Breast epithelium (tissue), 4 donors: ENCODE measurements around the gene GCC1. TPM values are rescaled to one million over a fixed set of nuclear protein-coding genes. Genes with fewer than 3 reads are reported as not detected.

Experiments used
- DNase-seq, 2 donors: peaks; one replicate each; pipeline ENCODE4 v3.0.0-alpha.2; 2019; ENCODE audit warnings: low spot score in 2 of 2
- H3K27ac ChIP-seq, 2 donors: fragments of 200-600 bp; sonication (generic) in 1 of 2; one replicate each; pipeline ENCODE4 v1.5.1; 2016 to 2019; ENCODE audit warnings: mild to moderate bottlenecking in 1 of 2
- H3K27me3 ChIP-seq, 2 donors: fragments of 200-600 bp; sonication (generic) in 1 of 2; one replicate each; pipeline versions ENCODE4 v1.5.1 to v1.6.0; 2017 to 2019; ENCODE audit warnings: control low read depth in 1 of 2, mild to moderate bottlenecking in 1 of 2
- H3K36me3 ChIP-seq: fragments of 200-600 bp; one replicate; pipeline ENCODE4 v1.5.1; 2019
- H3K4me1 ChIP-seq, 2 donors: fragments of 200-600 bp; sonication (generic); one replicate each; pipeline ENCODE4 v1.5.1; 2016 to 2019; ENCODE audit warnings: control low read depth in 1 of 2
- H3K4me3 ChIP-seq, 3 donors: fragments of 200-600 bp; sonication (generic); 1 replicate in 2 of 3; 2 replicates in 1 of 3; pipeline ENCODE4 v1.5.1; 2016 to 2019; ENCODE audit warnings: mild to moderate bottlenecking in 3 of 3, moderate library complexity in 2 of 3
- H3K9me3 ChIP-seq, 2 donors: fragments of 200-600 bp; sonication (generic) in 1 of 2; one replicate each; pipeline ENCODE4 v1.5.1; 2016 to 2019; ENCODE audit warnings: control low read depth in 1 of 2
- CTCF ChIP-seq, 3 donors: fragments of 450-650 bp; IDR thresholded peaks; one replicate each; pipeline ENCODE4 v1.5.1; 2016 to 2017; ENCODE audit warnings: antibody characterized with exemption in 3 of 3, mild to moderate bottlenecking in 3 of 3, moderate library complexity in 3 of 3
- POLR2A ChIP-seq: fragments of 450-650 bp; IDR thresholded peaks from one replicate; pipeline ENCODE4 v1.6.1; 2016; ENCODE audit warnings: antibody characterized with exemption, mild to moderate bottlenecking, moderate library complexity
- POLR2AphosphoS5 ChIP-seq, 3 donors: sonication (generic); formaldehyde crosslinking; IDR thresholded peaks; one replicate each; pipeline ENCODE4 v1.6.1; 2017; ENCODE audit warnings: antibody characterized with exemption in 3 of 3
- intact Hi-C: fragments of 100-400 bp; cut with DNase I; formaldehyde crosslinking; loops from one replicate; pipeline ENCODE4 v1.15.1; 2023; ENCODE audit warnings: low total_unique reads
- total RNA-seq, 3 donors: library from RNA; depleted of rRNA; stranded (reverse); fragments of >200 nt; gene quantifications; one replicate each; pipeline ENCODE4 v1.1.0, GENCODE V29; 2016

GCC1 gene
- total RNA-seq, 3 donors from 2014 or later = 17.8 to 23.6 (median 19.0) TPM

DNA sequence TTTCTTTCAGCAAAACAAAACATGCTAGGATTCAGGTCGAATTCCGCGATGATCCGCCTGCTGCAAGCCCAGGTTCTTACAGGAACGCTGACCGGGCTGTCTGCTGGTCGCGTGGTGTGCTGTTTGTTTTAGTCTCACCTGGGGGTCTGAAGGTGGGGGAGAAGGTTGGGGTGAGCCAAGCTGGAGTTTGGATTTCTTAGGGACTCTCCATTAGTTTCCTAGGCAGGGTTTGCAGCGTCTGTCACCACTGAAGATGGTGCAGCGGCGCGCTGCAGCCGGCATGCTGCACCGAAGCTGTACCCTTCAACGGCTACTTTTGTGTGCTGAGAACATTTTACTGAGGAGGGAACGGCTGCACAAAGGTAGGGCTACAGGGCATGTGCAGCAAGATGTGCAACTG, 48.7 kb downstream of the GCC1 start:
- Histone ChIP-seq H3K4me1 (no peaks in the 10 kb centered on the region), H3K36me3 (no peaks in the 10 kb centered on the region), H3K27ac (no peak overlapping the region), H3K4me3 (peak overlapping the region in 2 of 3 donors; percentile 30 to 48), H3K27me3 (no peaks in the 10 kb centered on the region), H3K9me3 (no peaks in the 10 kb centered on the region)
- intact Hi-C loops = no loop called here
- no peak for DNase-seq
- TF ChIP-seq POLR2A (no peak), CTCF (IDR thresholded peaks at IDR 0.05) (no peak), POLR2AphosphoS5 (IDR thresholded peaks at IDR 0.05) (no peak)

- H3K4me1 ChIP-seq = no peaks in the 10 kb centered on the region
Observed at GRCh38 chr7:127536394-127536691, 49.1 kb downstream of the GCC1 start.

GRCh38 chr7:127535546-127536393, 49.6 kb downstream of the GCC1 start:
- H3K36me3 ChIP-seq = no peaks in the 10 kb centered on the region
- TF ChIP-seq POLR2AphosphoS5 (IDR thresholded peaks at IDR 0.05) (no peak), CTCF (IDR thresholded peaks at IDR 0.05) (no peak), POLR2A (no peak)
- no peak overlapping the region for H3K27ac ChIP-seq
- H3K4me3 ChIP-seq = no peak overlapping the region
- H3K27me3 ChIP-seq = no peaks in the 10 kb centered on the region
- intact Hi-C loops = no loop called here
- no peaks in the 10 kb centered on the region for H3K9me3 ChIP-seq
- DNase-seq = no peak
- H3K4me1 ChIP-seq = no peaks in the 10 kb centered on the region

More at GRCh38 chr7:127536394-127536691, 49.1 kb downstream of the GCC1 start:
- H3K27ac ChIP-seq = no peak overlapping the region
- H3K27me3 ChIP-seq = no peaks in the 10 kb centered on the region
- DNase-seq = no peak
- no peaks in the 10 kb centered on the region for H3K36me3 ChIP-seq
- intact Hi-C loops = no loop called here
- TF ChIP-seq POLR2A = no peak
- no peak for TF ChIP-seq CTCF (IDR thresholded peaks at IDR 0.05)
- no peak for TF ChIP-seq POLR2AphosphoS5 (IDR thresholded peaks at IDR 0.05)
- H3K4me3 ChIP-seq = peak overlapping the region in 2 of 3 donors; percentile 30 to 48
- no peaks in the 10 kb centered on the region for H3K9me3 ChIP-seq

DNA sequence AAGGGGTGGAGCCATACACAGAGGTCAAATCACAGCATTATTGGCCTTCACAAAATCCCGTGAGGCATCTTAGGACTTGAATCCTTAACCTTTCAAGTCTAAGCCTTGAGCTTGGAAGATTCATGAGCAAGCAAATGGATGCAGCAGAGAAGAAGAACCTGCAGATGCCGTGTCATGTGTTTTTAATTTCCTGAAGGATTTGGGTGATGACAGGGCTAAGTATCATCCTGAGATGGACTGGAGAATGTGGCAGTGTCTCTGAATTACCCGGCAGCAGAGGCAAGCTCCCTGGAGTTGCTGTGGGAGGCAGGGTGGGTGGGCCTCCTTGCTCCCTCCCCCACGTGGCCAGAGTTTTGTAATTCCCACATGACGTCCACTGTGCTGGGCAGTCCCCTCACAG, 50.8 kb downstream of the GCC1 start:
- intact Hi-C loops = no loop called here
- no peaks in the 10 kb centered on the region for H3K27me3 ChIP-seq
- peaks cover 4 to 10% of the 10 kb centered on the region in 2 donors for H3K9me3 ChIP-seq

More for the DNA sequence above, 50.8 kb downstream of the GCC1 start:
- TF ChIP-seq CTCF (IDR thresholded peaks at IDR 0.05) (no peak), POLR2AphosphoS5 (IDR thresholded peaks at IDR 0.05) (no peak), POLR2A (no peak)
- H3K27ac ChIP-seq = no peak overlapping the region
- H3K36me3 ChIP-seq = no peaks in the 10 kb centered on the region
- no peaks in the 10 kb centered on the region for H3K4me1 ChIP-seq
- H3K4me3 ChIP-seq = no peak overlapping the region
- DNase-seq = no peak
